ENCODE results near the gene MCTP1. TPM values are rescaled to one million over a fixed set of nuclear protein-coding genes. Genes with fewer than 3 reads are reported as not detected.

The MCTP1 gene
- polyA plus RNA-seq, 1 donor from 2014 or later, result 1.9 TPM

- Histone ChIP-seq H3K9ac (ENCODE audit: low read length) (no peak overlapping the region), H3K36me3 (ENCODE audit: insufficient read depth, low read length) (no peaks in the 10 kb centered on the region), H3K9me3 (ENCODE audit: low read length) (no peaks in the 10 kb centered on the region), H2AFZ (ENCODE audit: low read depth, low read length) (no peak overlapping the region), H3K4me3 (ENCODE audit: low read length) (no peak overlapping the region), H3K79me2 (replicated peaks; ENCODE audit: insufficient read depth, low read length) (no peaks in the 10 kb centered on the region), H3K4me2 (ENCODE audit: low read length) (no peak overlapping the region), H4K20me1 (ENCODE audit: insufficient read depth) (no peaks in the 10 kb centered on the region), H3K27ac (ENCODE audit: low read length) (no peak overlapping the region), H3K9me2 (ENCODE audit: insufficient read depth, low read length) (no peaks in the 10 kb centered on the region), H3F3A (ENCODE audit: insufficient read depth, low read length, poor library complexity, severe bottlenecking) (no peaks in the 10 kb centered on the region), H3K27me3 (ENCODE audit: insufficient read depth, low read depth, low read length) (no peaks in the 10 kb centered on the region)
- TF ChIP-seq EZH2 (IDR thresholded peaks at IDR 0.05; ENCODE audit: borderline replicate concordance, insufficient read depth, low read length, poor library complexity, severe bottlenecking) (no peak), POLR2AphosphoS5 (IDR thresholded peaks at IDR 0.05) (no peak), RAD21 (conservative IDR thresholded peaks at IDR 0.05) (no peak), MXI1 (conservative IDR thresholded peaks at IDR 0.05; ENCODE audit: poor library complexity, severe bottlenecking) (no peak), SMC3 (conservative IDR thresholded peaks at IDR 0.05; ENCODE audit: poor library complexity) (no peak), EP300 (conservative IDR thresholded peaks at IDR 0.05; ENCODE audit: poor library complexity, severe bottlenecking) (no peak), CTCF (IDR thresholded peaks at IDR 0.05; ENCODE audit: poor library complexity, severe bottlenecking) (no peak), REST (IDR thresholded peaks at IDR 0.05; ENCODE audit: borderline replicate concordance) (no peak), TAF1 (IDR thresholded peaks at IDR 0.05; ENCODE audit: low read depth) (no peak)
Measured at GRCh38 chr5:95141141-95141540, 143.8 kb downstream of the MCTP1 start.

GRCh38 chr5:95134326-95134725, 150.6 kb downstream of the MCTP1 start:
- Histone ChIP-seq H3F3A (ENCODE audit: insufficient read depth, low read length, poor library complexity, severe bottlenecking) (no peaks in the 10 kb centered on the region), H3K4me2 (ENCODE audit: low read length) (no peak overlapping the region), H3K4me3 (ENCODE audit: low read length) (no peak overlapping the region), H3K27me3 (ENCODE audit: insufficient read depth, low read depth, low read length) (no peaks in the 10 kb centered on the region), H2AFZ (ENCODE audit: low read depth, low read length) (no peak overlapping the region), H3K36me3 (ENCODE audit: insufficient read depth, low read length) (no peaks in the 10 kb centered on the region), H3K79me2 (replicated peaks; ENCODE audit: insufficient read depth, low read length) (no peaks in the 10 kb centered on the region), H3K27ac (ENCODE audit: low read length) (no peak overlapping the region), H3K9me3 (ENCODE audit: low read length) (no peaks in the 10 kb centered on the region), H3K9me2 (ENCODE audit: insufficient read depth, low read length) (no peaks in the 10 kb centered on the region), H3K9ac (ENCODE audit: low read length) (no peak overlapping the region), H4K20me1 (ENCODE audit: insufficient read depth) (no peaks in the 10 kb centered on the region)
- no peak for TF ChIP-seq CTCF (IDR thresholded peaks at IDR 0.05; ENCODE audit: poor library complexity, severe bottlenecking)
- no peak for TF ChIP-seq EZH2 (IDR thresholded peaks at IDR 0.05; ENCODE audit: borderline replicate concordance, insufficient read depth, low read length, poor library complexity, severe bottlenecking)
- TF ChIP-seq EP300 (conservative IDR thresholded peaks at IDR 0.05; ENCODE audit: poor library complexity, severe bottlenecking), result no peak
- no peak for TF ChIP-seq TAF1 (IDR thresholded peaks at IDR 0.05; ENCODE audit: low read depth)
- TF ChIP-seq SMC3 (conservative IDR thresholded peaks at IDR 0.05; ENCODE audit: poor library complexity), result no peak
- TF ChIP-seq MXI1 (conservative IDR thresholded peaks at IDR 0.05; ENCODE audit: poor library complexity, severe bottlenecking), result no peak
- TF ChIP-seq REST (IDR thresholded peaks at IDR 0.05; ENCODE audit: borderline replicate concordance), result no peak
- no peak for TF ChIP-seq POLR2AphosphoS5 (IDR thresholded peaks at IDR 0.05)
- no peak for TF ChIP-seq RAD21 (conservative IDR thresholded peaks at IDR 0.05)

All from neural cell (in vitro differentiated cells).